T-helper 1 cell treated with Interleukin-12 subunit alpha and Interleukin-12 subunit beta and Interleukin-4 antibody, amounts not matched to agents 30 μg/mL and 1 μg/mL, for 36 hours (primary cell): Measurements from ENCODE around the gene TPPP.
"Not testable (repeated sequence)": the region's sequence is repeated elsewhere in the genome, so short reads cannot be mapped to it uniquely, and the experiment has no call there.

ENCODE experiments used
- H3K27ac Mint-ChIP-seq: one replicate; pipeline ENCODE4 v1.8.0; 2021; ENCODE audit warnings: mild to moderate bottlenecking, mixed read lengths
- H3K27me3 Mint-ChIP-seq: one replicate; pipeline ENCODE4 v1.8.0; 2021; ENCODE audit warnings: low read depth, mixed read lengths
- H3K36me3 Mint-ChIP-seq: one replicate; pipeline ENCODE4 v1.8.0; 2021; ENCODE audit warnings: low read depth, mixed read lengths
- H3K4me1 Mint-ChIP-seq: one replicate; pipeline ENCODE4 v1.8.0; 2021; ENCODE audit warnings: low read depth, mixed read lengths
- H3K4me3 Mint-ChIP-seq: one replicate; pipeline ENCODE4 v1.8.0; 2021; ENCODE audit warnings: mild to moderate bottlenecking, moderate library complexity, mixed read lengths
- H3K9me3 Mint-ChIP-seq: one replicate; pipeline ENCODE4 v1.8.0; 2021; ENCODE audit warnings: mixed read lengths

The TPPP gene

DNA sequence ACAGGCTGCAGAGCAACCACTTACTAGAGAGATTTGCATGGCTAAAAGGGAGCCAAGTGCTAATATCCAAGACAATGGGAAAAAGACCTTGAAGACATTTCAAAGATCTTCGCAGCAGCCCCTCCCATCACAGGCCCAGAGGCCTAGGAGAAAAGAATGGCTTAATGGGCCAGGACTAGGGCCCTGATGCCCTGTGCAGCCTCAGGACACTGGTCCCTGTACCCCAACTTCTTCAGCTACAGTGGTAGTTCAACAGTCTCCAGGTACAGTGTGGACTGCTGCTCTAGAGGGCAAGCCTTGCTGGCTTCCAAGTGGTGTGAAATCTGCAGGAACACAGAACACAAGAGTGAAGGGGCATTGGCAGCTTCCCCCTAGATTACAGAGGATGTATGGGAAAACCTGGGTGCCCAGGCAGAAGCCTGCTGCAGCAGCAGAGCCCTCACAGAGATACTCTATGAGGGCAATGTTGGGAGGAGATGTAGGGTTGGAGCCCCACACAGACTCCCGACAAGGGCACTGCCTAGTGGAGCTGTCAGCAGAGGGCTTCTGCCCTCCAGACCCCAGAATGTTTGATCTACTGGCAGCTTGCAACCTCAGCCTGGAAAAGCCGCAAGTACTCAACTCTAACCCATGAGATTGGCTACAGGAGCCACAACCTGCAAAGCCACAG is 15.8 kb upstream of the TPPP start:
- H3K36me3 Mint-ChIP-seq, result not testable (repeated sequence)

DNA sequence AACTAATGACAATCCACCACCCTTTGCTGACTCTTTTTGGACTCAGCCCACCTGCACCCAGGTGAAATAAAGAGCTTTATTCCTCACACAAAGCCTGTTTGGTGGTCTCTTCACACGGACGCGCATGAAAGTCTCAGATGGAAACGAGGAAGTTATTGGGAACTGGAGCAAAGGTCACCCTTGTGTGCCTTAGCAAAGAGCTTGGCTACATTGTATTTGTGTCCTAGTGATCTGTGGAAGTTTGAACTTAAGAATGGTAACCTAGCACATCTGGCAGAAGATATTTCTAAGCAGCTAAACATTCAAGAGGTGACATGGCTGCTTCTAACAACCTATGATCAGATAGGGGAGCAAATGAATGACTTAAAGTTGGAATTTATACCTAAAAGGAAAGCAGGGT is 15.2 kb upstream of the TPPP start:
- H3K36me3 Mint-ChIP-seq, H3K4me3 Mint-ChIP-seq, H3K27me3 Mint-ChIP-seq, H3K4me1 Mint-ChIP-seq, H3K27ac Mint-ChIP-seq: not testable (repeated sequence)
- peaks cover 17% of the 10 kb centered on the region for H3K9me3 Mint-ChIP-seq

More for the DNA sequence above, 15.8 kb upstream of the TPPP start:
- H3K4me3 Mint-ChIP-seq, H3K27me3 Mint-ChIP-seq, H3K4me1 Mint-ChIP-seq, H3K27ac Mint-ChIP-seq: not testable (repeated sequence)
- peaks cover 17% of the 10 kb centered on the region for H3K9me3 Mint-ChIP-seq

DNA sequence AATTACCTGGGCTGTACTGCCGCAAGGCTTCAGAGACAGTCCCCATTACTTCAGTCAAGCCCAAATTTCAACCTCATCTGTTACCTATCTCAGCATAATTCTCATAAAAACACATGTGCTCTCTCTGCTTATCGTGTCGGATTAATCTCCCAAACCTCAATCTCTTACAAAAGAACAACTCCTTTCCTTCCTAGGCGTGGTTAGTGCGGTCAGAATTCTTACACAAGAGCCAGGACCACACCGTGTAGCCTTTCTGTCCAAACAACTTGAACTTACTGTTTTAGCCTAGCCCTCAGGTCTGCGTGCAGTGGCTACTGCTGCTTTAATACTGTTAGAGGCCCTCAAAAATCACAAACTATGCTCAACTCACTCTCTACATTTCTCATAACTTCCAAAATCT is 13.0 kb upstream of the TPPP start:
- Mint-ChIP-seq H3K9me3 (peaks cover 10% of the 10 kb centered on the region), H3K27me3 (peaks cover 12% of the 10 kb centered on the region)
- H3K4me1 Mint-ChIP-seq, H3K4me3 Mint-ChIP-seq, H3K36me3 Mint-ChIP-seq, H3K27ac Mint-ChIP-seq: not testable (repeated sequence)

DNA sequence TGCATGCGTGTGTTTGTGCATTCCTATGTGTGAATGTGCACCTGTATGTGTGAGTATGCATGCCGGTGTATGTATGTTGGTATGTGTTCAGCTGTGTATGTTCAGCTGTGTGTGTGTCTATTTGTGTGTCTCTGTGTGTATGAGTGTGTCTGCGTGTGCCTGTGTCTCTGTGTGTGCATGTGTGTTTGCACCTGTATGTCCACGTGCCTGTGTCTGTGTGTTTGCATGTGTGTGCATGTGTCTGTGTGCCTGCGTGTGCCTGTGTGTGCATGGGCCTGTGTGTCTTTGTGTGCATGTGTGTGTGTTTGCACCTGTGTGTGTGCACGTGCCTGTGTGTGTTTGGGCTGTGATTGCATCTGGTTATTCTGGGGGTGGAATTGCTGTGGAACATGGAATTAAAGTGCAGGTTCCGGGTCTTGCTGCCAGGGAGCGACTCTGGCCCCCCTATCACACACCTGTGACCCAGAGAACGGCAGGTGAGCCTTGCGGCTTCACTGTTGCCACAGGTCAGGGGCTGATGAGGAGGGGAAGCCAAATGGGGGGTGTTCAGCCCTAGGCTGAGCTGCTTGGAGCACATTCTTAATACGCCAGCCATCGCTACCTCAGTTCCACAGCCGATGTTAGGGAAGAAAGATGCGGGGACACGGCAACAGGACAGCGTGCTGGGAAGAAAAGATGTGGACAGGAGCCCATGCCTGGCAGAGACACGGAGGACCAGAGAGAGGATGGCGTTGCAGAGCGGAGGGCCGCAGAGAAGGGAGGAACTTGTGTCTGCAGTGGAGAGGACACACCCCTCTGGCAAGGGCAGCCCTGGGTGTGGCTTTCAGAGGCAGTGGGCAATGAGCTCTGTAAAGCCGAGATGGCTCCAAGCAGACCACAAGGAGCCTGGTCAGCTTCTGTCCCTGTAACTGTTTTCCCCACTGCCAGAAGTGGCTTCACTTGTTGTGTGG is 3.9 kb upstream of the TPPP start:
- not testable (repeated sequence) for H3K9me3 Mint-ChIP-seq, H3K36me3 Mint-ChIP-seq, H3K27ac Mint-ChIP-seq, H3K4me1 Mint-ChIP-seq, H3K4me3 Mint-ChIP-seq
- peaks cover 39% of the 10 kb centered on the region for H3K27me3 Mint-ChIP-seq

DNA sequence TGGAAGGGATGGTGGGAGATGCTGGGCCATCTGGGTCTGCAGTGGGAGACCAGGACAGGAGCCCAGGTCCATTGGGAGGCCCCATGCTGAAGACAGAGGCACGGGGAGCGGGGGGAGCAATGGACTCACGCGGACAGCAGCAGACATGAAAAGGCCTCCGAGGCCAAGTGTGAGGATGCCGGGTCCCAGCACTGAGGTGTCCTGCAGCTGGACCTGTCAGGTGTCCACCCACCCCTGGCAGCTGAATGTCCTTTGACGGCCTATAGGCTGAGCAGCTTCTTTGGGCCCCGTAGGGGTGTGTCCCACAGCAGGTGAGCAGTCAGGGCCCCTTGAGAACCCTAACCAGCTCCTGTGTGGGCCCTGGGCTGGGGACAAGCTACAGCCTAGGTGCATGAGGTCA is 3.0 kb upstream of the TPPP start:
- not testable (repeated sequence) for H3K9me3 Mint-ChIP-seq, H3K4me1 Mint-ChIP-seq, H3K27ac Mint-ChIP-seq

DNA sequence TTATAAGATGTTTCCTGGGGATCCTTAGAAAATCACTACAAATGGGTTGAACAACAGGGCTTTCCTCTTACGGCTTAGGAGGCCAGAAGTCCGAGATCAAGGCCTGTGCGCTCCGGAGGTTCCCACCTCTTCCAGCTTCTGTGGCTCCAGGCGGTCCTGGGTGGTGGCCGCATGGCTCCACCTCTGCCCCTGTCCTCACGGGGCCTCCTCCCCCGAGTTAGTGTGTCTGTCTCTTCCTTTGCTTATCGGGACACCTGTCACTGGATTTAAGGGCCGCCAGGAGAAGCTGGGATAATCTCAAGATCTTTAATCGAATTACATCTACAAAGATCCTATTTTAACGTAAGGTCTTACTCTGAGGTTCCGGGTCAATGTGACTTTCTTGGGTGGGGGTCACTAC is 2.3 kb upstream of the TPPP start:
- not testable (repeated sequence) for H3K36me3 Mint-ChIP-seq, H3K4me3 Mint-ChIP-seq, H3K4me1 Mint-ChIP-seq, H3K27ac Mint-ChIP-seq, H3K9me3 Mint-ChIP-seq
- peaks cover 33% of the 10 kb centered on the region for H3K27me3 Mint-ChIP-seq

More for the DNA sequence above, 3.0 kb upstream of the TPPP start:
- H3K36me3 Mint-ChIP-seq, H3K4me3 Mint-ChIP-seq: not testable (repeated sequence)
- H3K27me3 Mint-ChIP-seq, result peaks cover 37% of the 10 kb centered on the region

DNA sequence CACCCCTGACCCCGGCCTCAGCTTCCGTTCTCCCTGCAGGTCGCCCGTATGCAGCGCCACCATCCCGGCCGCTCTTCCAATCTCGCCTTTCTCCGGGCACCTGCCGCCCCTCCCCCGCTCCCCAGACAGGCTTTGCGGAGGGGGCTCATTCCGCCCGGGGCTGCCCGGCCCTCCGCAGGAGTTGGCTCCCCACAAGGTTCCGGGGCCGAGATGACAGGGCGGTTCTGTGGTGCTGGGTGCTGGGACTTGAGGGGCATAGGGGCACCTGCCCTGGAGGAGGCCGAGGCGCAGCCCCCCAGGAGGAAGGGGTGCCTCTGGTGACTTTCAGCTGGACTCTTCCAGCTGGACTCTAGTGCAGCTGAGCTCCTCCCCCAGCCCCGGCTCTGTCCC is 885 bp upstream of the TPPP start:
- peaks cover 25% of the 10 kb centered on the region for H3K27me3 Mint-ChIP-seq
- peak overlapping the region; percentile 28 for H3K4me3 Mint-ChIP-seq
- not testable (repeated sequence) for H3K36me3 Mint-ChIP-seq, H3K4me1 Mint-ChIP-seq, H3K9me3 Mint-ChIP-seq, H3K27ac Mint-ChIP-seq

DNA sequence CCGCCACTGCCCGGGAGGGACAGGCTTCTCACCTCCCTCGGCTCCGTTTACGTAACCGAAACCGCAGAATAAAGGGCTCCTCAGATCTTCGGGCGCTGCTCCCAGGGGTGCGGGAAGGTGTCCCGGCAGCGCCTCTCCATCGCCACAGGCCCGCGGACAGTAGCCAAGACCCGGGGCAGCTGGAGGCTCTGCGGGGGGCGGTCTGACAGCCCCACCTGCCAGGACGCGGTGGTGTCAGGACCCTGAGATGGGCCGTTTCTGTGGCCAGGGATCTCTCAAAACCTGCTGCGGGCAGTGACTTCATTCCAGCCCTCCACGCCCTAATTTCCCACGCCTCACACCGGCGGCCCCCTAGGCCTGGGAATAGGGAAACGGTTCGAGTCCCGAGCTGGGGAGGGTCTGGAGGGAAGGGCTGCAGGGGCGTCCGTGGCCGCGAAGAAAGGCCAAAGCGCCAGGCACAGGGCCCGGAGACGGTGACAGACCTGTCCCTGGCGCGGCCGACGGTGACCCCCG is 567 bp downstream of the TPPP start:
- not testable (repeated sequence) for H3K27ac Mint-ChIP-seq, H3K36me3 Mint-ChIP-seq, H3K9me3 Mint-ChIP-seq, H3K4me1 Mint-ChIP-seq
- Mint-ChIP-seq H3K4me3 (peak overlapping the region; percentile 25), H3K27me3 (peaks cover 13% of the 10 kb centered on the region)

DNA sequence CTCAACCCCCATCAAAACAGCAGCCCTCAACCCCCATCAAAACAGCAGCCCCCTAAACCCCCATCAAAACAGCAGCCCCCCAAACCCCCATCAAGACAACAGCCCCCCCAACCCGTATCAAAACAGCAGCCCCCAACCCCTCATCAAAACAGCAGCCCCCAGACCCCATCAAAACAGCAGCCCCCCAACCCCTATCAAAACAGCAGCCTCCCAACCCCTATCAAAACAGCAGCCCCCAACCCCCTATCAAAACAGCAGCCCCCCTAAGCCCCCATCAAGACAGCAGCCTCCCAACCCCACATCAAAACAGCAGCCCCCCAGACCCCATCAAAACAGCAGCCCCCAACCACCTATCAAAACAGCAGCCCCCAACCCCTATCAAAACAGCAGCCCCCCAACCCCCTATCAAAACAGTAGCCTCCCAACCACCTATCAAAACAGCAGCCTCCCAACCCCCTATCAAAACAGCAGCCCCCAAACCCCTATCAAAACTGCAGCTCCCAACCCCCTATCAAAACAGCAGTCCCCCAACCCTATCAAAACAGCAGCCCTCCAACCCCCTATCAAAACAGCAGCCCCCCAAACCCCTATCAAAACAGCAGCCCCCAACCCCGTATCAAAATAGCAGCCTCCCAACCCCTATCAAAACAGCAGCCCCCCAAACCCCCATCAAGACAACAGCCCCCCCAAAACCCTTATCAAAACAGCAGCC is 1.2 kb downstream of the TPPP start:
- Mint-ChIP-seq H3K27ac (no peak overlapping the region), H3K4me1 (no peaks in the 10 kb centered on the region), H3K36me3 (no peaks in the 10 kb centered on the region), H3K9me3 (no peaks in the 10 kb centered on the region), H3K4me3 (peak overlapping the region; percentile 59), H3K27me3 (peaks cover 7% of the 10 kb centered on the region)

DNA sequence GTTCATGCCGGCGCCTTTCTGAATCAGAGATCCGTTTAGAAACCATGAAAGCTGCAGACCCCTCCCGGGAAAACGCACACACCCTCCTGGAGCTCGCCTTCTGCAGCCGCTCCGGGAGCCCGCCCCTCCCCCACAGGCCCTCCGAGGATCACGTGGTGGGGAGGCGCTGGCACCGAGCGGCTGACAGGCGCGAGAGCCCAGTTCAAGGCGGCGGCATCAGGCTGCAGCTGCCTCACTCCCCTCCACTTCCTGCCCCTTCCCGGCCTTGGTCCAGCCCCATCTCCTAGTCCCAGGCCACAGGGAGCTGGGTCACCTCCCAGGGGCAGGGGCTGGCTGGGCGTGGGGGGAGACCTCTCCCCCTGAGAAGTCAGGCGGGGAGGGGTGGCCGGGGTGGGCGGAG is 2.1 kb downstream of the TPPP start:
- H3K27me3 Mint-ChIP-seq, result not testable (repeated sequence)

DNA sequence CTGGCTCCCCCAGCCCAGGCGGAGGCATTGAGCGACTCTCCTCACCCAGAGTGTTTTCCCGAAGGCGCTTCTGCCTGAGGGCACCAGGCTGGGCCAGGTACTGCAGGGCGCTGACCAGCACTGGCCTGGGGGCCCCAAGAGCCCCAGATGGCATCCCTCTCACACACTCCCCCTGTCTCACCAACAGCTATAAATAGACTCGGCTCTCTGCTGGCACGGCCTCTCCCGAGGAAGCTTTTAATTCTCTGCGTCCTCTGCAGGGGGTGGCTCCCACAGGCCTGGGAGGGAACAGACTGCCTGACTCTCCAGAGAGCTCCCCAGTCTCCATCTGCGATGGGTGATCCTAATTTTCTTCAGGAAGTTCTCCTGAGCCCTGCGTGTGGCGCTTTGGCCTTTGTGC is 2.9 kb downstream of the TPPP start:
- not testable (repeated sequence) for H3K27me3 Mint-ChIP-seq, H3K36me3 Mint-ChIP-seq, H3K27ac Mint-ChIP-seq, H3K4me3 Mint-ChIP-seq, H3K9me3 Mint-ChIP-seq, H3K4me1 Mint-ChIP-seq

More for the DNA sequence above, 2.1 kb downstream of the TPPP start:
- not testable (repeated sequence) for H3K27ac Mint-ChIP-seq, H3K4me3 Mint-ChIP-seq, H3K9me3 Mint-ChIP-seq, H3K4me1 Mint-ChIP-seq, H3K36me3 Mint-ChIP-seq

DNA sequence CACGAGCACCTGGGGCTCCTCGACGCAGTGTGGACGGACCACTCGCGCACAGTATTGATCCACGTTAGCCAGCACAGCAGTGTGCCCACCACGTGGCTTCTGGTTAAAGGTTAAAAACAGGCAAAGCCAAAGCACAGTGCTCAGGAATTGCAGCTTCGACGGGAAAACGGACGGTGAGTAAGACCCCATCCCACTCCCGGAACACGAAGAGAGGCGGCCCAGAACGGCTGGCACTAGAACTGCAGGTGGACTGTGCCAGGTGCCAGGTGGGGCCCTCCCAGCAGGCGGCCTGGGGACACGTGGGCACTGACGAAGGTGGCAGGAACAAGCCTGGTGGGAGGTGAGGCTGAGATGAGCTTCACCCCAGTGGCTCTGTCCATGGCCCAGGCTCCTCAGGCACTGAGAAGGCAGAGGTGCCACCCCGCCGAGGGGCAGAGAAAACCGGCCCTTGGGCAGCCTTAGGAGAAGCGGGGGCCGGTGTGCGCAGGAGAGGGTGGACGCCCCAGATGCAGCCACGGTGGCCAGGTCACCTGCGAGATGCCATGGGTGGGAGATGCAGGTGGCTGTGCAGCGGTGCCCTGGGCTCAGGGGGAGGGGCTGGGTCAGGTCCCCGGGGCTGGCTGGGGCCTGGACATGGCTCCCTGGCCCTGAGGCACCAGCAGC is 4.7 kb downstream of the TPPP start:
- not testable (repeated sequence) for H3K4me3 Mint-ChIP-seq, H3K9me3 Mint-ChIP-seq, H3K27me3 Mint-ChIP-seq, H3K4me1 Mint-ChIP-seq, H3K27ac Mint-ChIP-seq, H3K36me3 Mint-ChIP-seq

DNA sequence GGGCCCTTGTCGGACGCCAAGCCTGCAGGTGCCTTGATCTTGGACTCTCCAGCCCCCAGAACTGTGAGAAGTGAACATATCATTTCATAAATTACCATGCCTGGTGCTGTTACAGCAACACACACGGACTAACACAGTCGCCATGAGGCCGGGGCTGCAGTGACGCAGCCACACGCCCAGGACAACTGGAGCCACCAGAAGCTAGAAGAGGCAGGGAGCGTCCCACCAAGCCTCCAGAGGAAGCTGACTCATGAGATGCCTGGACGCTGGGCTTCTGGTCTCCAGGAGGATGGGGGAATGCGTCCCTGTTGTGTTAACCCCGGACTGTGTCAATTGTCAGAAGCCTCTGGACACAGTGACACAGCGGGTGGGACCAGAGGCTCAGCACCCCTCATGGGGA is 6.2 kb downstream of the TPPP start:
- H3K9me3 Mint-ChIP-seq, H3K27me3 Mint-ChIP-seq, H3K4me1 Mint-ChIP-seq, H3K4me3 Mint-ChIP-seq, H3K27ac Mint-ChIP-seq, H3K36me3 Mint-ChIP-seq: not testable (repeated sequence)

DNA sequence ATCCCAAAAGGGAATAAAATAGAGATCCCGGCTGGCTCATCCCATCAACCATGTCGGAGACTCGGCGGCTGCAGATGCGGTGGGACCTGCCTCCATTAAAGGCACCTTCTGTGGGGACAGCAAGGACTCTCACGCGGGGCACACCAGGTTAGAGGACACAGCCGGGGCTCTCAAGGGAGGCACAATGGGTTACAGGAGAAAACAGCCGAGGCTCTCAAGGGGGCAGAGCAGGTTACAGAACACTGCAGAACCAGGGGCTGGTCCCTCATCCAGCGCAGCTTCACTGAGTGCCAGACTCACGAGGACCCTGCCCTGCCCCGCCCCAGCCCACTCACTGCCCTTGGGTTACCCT is 7.0 kb downstream of the TPPP start:
- H3K4me3 Mint-ChIP-seq, H3K36me3 Mint-ChIP-seq, H3K9me3 Mint-ChIP-seq, H3K27ac Mint-ChIP-seq, H3K27me3 Mint-ChIP-seq, H3K4me1 Mint-ChIP-seq: not testable (repeated sequence)
